Measurements from ENCODE around the gene SPEG. TPM values are rescaled to one million over a fixed set of nuclear protein-coding genes. Genes with fewer than 3 reads are reported as not detected.

SPEG gene
- total and polyA plus RNA-seq, 2 of the 13 experiments (the other 11 are each of a cell fraction or from before 2014, with no cell fraction given) = 0.18 to 0.24 TPM

DNA sequence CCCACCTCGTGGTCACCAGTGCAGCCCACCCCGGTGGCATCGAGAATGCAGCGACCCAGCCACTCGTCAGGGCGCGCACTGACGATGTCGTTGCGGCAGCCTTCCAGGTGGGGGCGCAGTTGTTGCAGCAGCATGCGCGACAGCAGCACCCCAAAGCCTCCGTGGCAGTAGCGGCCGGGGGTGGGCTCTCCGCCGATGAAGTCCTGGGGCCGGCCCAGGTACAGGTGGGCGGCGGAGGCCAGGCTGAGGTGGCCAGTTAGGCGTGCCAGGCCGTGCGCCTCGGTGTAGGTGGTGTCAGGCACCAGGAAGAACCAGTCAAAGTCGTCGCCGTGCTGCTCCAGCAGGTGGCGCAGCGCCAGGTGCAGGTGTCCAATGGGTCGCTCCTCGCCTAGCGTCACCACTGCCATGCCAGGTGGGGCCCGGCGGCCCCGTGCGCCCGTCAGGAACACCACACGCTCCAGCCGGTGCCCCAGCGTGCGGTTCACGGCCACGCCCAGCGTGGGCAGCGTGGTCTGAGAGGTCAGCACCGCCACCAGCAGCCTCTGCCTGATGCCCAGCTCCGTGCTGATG is 107.1 kb downstream of the SPEG start (continued):
- TF ChIP-seq, protein P1, sequence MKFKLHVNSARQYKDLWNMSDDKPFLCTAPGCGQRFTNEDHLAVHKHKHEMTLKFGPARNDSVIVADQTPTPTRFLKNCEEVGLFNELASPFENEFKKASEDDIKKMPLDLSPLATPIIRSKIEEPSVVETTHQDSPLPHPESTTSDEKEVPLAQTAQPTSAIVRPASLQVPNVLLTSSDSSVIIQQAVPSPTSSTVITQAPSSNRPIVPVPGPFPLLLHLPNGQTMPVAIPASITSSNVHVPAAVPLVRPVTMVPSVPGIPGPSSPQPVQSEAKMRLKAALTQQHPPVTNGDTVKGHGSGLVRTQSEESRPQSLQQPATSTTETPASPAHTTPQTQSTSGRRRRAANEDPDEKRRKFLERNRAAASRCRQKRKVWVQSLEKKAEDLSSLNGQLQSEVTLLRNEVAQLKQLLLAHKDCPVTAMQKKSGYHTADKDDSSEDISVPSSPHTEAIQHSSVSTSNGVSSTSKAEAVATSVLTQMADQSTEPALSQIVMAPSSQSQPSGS (CRISPR knock-in tag; IDR thresholded peaks at IDR 0.05) = peak; percentile 78
- TF ChIP-seq EEA1 (CRISPR knock-in tag; IDR thresholded peaks at IDR 0.05; ENCODE audit: borderline replicate concordance) = no peak
- TF ChIP-seq, protein P2, sequence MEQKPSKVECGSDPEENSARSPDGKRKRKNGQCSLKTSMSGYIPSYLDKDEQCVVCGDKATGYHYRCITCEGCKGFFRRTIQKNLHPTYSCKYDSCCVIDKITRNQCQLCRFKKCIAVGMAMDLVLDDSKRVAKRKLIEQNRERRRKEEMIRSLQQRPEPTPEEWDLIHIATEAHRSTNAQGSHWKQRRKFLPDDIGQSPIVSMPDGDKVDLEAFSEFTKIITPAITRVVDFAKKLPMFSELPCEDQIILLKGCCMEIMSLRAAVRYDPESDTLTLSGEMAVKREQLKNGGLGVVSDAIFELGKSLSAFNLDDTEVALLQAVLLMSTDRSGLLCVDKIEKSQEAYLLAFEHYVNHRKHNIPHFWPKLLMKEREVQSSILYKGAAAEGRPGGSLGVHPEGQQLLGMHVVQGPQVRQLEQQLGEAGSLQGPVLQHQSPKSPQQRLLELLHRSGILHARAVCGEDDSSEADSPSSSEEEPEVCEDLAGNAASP (CRISPR knock-in tag; IDR thresholded peaks at IDR 0.05; ENCODE audit: borderline replicate concordance) = no peak
- TF ChIP-seq ZNF549 (CRISPR knock-in tag; IDR thresholded peaks at IDR 0.05) = no peak
- no peak for TF ChIP-seq ZMYM3 (CRISPR knock-in tag; IDR thresholded peaks at IDR 0.05)
- TF ChIP-seq MIXL1 (CRISPR knock-in tag; IDR thresholded peaks at IDR 0.05) = peak; percentile 58; the same call in 1 of the 2 replicates
- TF ChIP-seq, protein P3, sequence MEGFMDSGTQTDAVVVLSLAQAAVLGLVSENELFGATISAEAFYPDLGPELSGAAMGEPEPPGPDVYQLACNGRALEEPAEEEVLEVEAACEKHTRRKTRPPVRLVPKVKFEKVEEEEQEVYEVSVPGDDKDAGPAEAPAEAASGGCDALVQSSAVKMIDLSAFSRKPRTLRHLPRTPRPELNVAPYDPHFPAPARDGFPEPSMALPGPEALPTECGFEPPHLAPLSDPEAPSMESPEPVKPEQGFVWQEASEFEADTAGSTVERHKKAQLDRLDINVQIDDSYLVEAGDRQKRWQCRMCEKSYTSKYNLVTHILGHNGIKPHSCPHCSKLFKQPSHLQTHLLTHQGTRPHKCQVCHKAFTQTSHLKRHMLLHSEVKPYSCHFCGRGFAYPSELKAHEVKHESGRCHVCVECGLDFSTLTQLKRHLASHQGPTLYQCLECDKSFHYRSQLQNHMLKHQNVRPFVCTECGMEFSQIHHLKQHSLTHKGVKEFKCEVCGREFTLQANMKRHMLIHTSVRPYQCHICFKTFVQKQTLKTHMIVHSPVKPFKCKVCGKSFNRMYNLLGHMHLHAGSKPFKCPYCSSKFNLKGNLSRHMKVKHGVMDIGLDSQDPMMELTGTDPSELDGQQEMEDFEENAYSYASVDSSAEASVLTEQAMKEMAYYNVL (CRISPR knock-in tag; IDR thresholded peaks at IDR 0.05; ENCODE audit: borderline replicate concordance) = no peak; the same call in 1 of the 2 replicates
- TF ChIP-seq, protein P4, sequence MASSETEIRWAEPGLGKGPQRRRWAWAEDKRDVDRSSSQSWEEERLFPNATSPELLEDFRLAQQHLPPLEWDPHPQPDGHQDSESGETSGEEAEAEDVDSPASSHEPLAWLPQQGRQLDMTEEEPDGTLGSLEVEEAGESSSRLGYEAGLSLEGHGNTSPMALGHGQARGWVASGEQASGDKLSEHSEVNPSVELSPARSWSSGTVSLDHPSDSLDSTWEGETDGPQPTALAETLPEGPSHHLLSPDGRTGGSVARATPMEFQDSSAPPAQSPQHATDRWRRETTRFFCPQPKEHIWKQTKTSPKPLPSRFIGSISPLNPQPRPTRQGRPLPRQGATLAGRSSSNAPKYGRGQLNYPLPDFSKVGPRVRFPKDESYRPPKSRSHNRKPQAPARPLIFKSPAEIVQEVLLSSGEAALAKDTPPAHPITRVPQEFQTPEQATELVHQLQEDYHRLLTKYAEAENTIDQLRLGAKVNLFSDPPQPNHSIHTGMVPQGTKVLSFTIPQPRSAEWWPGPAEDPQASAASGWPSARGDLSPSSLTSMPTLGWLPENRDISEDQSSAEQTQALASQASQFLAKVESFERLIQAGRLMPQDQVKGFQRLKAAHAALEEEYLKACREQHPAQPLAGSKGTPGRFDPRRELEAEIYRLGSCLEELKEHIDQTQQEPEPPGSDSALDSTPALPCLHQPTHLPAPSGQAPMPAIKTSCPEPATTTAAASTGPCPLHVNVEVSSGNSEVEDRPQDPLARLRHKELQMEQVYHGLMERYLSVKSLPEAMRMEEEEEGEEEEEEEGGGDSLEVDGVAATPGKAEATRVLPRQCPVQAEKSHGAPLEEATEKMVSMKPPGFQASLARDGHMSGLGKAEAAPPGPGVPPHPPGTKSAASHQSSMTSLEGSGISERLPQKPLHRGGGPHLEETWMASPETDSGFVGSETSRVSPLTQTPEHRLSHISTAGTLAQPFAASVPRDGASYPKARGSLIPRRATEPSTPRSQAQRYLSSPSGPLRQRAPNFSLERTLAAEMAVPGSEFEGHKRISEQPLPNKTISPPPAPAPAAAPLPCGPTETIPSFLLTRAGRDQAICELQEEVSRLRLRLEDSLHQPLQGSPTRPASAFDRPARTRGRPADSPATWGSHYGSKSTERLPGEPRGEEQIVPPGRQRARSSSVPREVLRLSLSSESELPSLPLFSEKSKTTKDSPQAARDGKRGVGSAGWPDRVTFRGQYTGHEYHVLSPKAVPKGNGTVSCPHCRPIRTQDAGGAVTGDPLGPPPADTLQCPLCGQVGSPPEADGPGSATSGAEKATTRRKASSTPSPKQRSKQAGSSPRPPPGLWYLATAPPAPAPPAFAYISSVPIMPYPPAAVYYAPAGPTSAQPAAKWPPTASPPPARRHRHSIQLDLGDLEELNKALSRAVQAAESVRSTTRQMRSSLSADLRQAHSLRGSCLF (CRISPR knock-in tag; IDR thresholded peaks at IDR 0.05; ENCODE audit: borderline replicate concordance) = no peak
- TF ChIP-seq U2AF1 (optimal IDR thresholded peaks at IDR 0.05; ENCODE audit: low read depth, low read length) = peak; percentile 29
- no peak for TF ChIP-seq FOXJ3 (CRISPR knock-in tag; IDR thresholded peaks at IDR 0.05; ENCODE audit: borderline replicate concordance)
- TF ChIP-seq, protein P5, sequence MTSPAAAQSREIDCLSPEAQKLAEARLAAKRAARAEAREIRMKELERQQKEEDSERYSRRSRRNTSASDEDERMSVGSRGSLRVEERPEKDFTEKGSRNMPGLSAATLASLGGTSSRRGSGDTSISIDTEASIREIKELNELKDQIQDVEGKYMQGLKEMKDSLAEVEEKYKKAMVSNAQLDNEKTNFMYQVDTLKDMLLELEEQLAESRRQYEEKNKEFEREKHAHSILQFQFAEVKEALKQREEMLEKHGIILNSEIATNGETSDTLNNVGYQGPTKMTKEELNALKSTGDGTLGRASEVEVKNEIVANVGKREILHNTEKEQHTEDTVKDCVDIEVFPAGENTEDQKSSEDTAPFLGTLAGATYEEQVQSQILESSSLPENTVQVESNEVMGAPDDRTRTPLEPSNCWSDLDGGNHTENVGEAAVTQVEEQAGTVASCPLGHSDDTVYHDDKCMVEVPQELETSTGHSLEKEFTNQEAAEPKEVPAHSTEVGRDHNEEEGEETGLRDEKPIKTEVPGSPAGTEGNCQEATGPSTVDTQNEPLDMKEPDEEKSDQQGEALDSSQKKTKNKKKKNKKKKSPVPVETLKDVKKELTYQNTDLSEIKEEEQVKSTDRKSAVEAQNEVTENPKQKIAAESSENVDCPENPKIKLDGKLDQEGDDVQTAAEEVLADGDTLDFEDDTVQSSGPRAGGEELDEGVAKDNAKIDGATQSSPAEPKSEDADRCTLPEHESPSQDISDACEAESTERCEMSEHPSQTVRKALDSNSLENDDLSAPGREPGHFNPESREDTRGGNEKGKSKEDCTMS (CRISPR knock-in tag; conservative IDR thresholded peaks at IDR 0.05) = no peak
